Hematopoietic multipotent progenitor cell treated with erythropoietin and hydrocortisone succinate and interleukin-3 and kit ligand, for 17 days (in vitro differentiated cells): Measurements from ENCODE around the gene NXN.
"Not testable (repeated sequence)": the region's sequence is repeated elsewhere in the genome, so short reads cannot be mapped to it uniquely, and the experiment has no call there.

Source experiments
- DNase-seq: peaks from one replicate; pipeline ENCODE4 v3.0.0-alpha.2; 2015; ENCODE audit warnings: low spot score

NXN gene

DNA sequence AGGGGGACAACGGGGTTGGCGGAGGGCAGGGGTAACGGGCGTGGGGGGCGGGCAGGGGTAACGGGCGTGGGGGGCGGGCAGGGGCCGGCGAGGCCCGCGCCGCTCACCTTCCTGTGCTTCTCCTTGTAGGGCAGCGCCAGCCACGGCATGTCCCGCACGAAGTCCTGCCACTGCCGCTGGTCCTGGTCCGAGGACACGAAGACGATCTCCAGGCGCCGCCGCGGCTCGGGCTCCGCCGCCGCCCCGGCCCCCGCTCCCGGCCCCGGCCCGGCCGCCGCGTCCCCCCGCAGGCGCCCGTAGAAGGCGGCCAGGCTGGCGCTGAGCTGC, 401 bp downstream of the NXN start:
- no peak for DNase-seq

- no peak for DNase-seq
Measured at GRCh38 chr17:978103-979093, 1.2 kb downstream of the NXN start.

- no peak for DNase-seq
Measured at GRCh38 chr17:977166-977565, 2.4 kb downstream of the NXN start.

- no peak for DNase-seq
Measured at GRCh38 chr17:976312-976711, 3.3 kb downstream of the NXN start.

- DNase-seq, result no peak
Measured at GRCh38 chr17:975371-975915, 4.1 kb downstream of the NXN start.

DNA sequence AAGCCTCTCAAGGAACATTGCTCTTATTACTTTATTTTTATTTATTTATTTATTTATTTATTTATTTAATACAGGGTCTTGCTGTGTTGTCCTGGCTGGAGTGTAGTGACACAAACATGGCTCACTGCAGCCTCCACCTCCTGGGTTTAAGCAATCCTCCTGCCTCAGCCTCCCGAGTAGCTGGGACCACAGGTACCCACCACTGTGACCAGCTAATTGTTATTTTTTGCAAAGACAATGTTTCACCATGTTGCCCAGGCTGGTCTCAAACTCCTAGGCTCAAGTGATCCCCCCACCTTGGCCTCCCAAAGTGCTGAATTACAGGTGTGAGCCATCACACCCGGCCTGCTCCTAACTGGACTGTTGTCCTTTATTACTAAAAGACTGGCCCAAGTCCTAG, 4.8 kb downstream of the NXN start:
- not testable (repeated sequence) for DNase-seq

DNA sequence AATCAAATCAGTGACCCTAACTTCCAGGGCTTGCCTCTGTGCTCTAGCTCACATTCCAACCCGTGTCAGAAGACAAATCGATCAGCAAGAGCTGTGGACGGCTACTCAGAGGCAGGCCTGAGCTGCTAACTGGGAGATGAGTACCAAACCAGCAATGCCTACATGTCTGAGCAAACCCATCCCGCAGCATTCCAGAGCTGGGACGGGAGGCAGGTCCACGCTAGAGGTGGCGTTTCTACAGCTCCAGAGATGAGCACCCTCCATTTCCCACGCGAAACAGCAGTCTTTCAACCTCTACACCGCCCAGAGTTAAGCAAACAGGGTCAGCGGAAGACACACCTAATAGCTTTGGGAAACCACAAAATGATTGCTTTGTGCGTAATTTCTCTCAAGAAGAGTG, 6.5 kb downstream of the NXN start:
- no peak for DNase-seq

GRCh38 chr17:971861-972260, 7.7 kb downstream of the NXN start:
- not testable (repeated sequence) for DNase-seq

DNA sequence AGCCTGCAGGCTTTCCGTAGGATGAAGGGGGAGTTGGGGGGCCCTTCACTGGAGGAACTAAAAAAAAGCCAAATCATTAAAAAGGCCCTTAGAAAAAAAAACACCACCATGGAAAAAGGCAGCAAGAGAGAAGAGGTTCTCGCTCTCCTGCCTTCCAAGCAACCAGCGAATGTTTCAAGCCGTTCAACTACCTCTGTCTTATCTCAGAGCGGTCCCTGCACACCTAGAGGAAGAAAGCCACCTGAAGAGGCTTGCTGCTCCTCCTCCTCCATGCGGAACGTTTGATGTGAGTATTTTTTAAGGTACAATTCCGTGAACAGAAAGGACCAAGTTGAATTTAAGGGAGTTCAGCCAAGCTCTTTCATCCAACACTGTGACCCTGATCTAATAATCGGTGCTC, 9.2 kb downstream of the NXN start:
- DNase-seq, result no peak

DNA sequence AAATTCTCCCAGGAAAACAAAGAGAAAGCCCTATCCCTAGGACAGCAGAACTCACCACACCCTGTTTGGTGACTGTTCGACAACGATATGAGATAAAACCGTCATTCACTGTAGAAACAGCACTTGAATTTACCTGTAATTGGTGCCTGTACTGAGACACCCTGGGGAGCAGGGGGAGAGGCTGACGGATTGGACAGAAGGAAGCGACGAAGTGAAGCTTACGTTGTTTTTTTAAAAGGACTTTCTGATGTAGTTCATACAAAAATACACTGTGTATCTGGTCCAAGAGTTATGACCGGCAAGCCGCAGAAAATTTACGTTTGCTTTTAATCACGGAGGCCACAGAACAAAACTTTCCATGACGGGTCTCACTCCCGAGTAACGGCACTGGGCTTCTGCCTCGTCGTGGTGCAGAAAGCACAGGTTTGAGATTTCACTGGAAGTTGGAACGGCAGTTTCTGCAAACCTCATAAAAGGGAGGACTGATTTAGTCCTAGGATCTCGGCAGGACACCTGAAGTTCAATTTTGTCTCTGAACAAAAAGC, 9.7 kb downstream of the NXN start:
- DNase-seq, result no peak

DNA sequence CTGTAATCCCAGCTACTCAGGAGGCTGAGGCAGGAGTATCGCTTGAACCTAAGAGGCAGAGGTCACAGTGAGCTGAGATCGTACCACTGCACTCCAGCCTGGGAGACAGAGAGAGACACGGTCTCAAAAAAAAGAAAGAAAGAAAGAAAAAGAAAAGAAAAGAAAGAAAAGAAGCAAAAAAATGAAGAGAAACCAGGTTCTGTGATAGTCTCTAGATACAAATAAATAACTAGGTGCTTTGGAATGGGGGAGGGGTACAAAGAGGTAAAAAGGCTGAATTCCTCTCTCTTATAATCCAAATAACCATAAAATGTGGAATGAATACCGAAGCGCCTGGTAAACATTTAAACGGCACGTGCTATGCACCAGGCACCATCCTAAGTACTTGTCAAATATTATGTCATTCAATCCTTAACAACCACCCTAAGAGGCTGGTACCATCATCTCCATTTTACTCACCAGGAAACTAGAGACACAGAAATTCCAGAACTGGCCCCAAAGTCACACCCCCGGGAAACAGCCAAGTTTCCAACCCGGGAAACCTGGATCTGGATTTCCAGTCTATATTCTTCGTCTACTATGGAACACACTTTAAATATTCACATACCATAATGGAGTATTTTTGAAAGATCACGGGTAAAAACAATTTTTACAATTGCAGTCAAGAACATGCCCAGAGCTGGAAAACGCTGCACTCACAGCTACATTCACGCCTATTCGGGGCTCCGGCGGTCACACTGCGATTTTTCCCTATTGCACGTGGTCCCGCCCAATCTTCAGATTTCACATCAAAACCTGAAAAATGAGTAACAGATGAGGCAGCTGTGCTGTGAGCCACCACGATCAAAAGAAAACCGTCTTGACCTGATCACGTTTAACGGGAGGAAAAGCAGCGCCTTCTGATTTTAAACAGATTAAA, 10.5 kb downstream of the NXN start:
- DNase-seq, result no peak

- DNase-seq, result no peak
Measured at GRCh38 chr17:967122-967521, 12.5 kb downstream of the NXN start.

- no peak for DNase-seq
Measured at GRCh38 chr17:965311-965989, 14.1 kb downstream of the NXN start.

DNA sequence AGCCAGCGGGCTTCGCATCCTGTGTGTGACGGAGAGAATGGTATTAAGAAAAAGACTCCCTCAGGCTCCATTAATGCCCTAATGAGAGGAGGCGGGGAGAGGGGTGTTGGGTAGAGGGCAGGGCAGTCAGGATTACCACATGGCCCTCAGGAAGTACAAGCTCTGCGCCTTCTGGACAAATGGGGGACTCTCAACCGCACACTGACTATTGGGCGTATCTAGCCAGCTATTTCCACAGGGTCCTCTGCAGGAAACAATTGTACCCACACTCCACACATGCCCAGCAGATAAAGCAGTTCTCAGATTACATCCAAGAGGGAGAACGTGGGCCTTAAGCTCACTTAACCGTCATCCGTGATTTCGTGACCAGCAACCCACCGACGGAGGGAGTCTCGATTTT, 14.7 kb downstream of the NXN start:
- no peak for DNase-seq

DNA sequence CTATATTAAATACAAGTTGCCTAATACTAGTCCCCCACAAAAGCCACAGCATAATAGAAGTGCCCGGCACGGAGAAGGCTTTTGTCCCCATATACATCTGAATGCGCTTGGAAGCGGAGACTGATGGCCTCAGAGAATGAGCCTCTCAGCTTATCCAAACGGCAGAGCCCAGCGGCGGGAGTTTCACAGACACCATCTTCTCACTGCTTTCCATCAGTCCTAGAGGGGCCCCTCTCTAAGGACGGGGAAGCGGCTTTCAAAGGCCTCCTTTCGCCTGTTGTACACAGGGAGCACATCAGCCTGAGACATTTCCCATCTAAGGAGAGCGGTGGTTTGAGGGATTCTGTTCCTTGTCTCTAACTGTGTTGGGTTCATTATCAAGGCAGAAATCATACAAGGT, 16.9 kb downstream of the NXN start:
- DNase-seq, result no peak

- DNase-seq, result no peak
Measured at GRCh38 chr17:962166-962565, 17.4 kb downstream of the NXN start.

GRCh38 chr17:958712-959451, 20.7 kb downstream of the NXN start:
- no peak for DNase-seq

GRCh38 chr17:957856-958421, 21.6 kb downstream of the NXN start:
- no peak for DNase-seq

DNA sequence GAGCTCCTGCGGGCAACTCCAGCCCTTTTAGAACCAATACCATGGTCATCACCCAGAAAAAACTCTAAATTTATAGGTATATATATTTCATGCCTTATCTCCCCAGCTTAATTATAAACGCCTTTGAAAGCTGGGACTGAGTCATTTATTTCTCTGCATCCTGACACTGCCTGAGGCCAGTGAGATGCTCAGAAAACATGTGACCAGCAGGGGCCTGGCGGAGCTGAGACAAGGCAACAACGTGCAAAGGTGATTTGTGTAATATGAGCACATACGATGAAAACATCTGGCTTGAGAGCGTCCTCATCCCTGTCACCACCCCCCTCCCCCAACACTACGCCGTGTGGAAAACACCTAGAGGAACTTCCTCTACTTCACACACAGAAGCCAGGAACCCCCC, 22.7 kb downstream of the NXN start:
- no peak for DNase-seq

DNA sequence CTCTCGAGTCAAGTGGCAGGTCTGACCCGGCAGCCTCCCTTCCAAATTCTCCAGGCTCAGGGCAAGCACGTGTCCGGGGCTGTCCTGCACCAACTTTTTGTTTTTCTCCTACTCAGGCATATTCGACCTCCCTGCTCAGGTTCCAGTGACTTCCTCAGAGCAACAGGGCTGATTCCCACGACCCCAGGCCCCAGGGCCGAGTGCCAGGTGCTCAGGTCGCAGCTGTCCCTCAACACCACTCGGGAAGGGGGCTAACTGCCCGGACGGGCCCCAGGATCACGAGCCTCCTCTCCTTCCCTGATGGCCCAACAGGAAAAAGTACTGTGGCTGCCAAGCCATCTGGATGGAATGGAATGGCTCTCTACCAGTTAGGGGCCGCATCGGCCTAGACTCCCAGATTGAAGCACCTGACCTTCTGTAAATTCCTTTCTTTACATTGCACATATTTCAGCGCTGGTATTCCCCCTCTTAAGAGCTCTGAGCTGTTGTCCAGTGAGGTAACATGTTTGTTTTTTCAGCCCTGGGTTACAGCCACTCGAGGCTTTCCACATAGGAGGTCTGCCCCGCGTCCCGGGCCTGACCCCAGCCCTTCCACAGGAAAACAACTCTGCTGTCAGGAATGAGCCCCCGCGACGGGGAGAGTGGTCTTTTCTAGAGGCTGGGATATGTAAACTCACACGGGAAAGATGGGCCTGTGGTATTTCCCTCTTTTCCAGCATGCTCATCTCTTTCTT, 25.0 kb downstream of the NXN start:
- no peak for DNase-seq
